ENCODE measurements around the gene SH3PXD2A.
"Not testable (repeated sequence)": the region's sequence is repeated elsewhere in the genome, so short reads cannot be mapped to it uniquely, and the experiment has no call there.

SH3PXD2A gene

GRCh38 chr10:103740611-103741010, 114.8 kb downstream of the SH3PXD2A start:
- DNase-seq = no peak

GRCh38 chr10:103739039-103739764, 116.2 kb downstream of the SH3PXD2A start:
- no peak for DNase-seq

GRCh38 chr10:103737735-103738367, 117.5 kb downstream of the SH3PXD2A start:
- no peak for DNase-seq

GRCh38 chr10:103736763-103737162, 118.6 kb downstream of the SH3PXD2A start:
- no peak for DNase-seq

- DNase-seq = no peak
These were observed 119.3 kb downstream of the SH3PXD2A start for GRCh38 chr10:103736044-103736443.

- DNase-seq = no peak
These were observed 120.6 kb downstream of the SH3PXD2A start for GRCh38 chr10:103734731-103735130.

- no peak for DNase-seq
These were observed 122.3 kb downstream of the SH3PXD2A start for GRCh38 chr10:103733045-103733419.

GRCh38 chr10:103732339-103733044, 122.9 kb downstream of the SH3PXD2A start:
- no peak for DNase-seq

GRCh38 chr10:103731609-103732270, 123.6 kb downstream of the SH3PXD2A start:
- DNase-seq = no peak

- DNase-seq = not testable (repeated sequence)
These were observed 124.3 kb downstream of the SH3PXD2A start for GRCh38 chr10:103731026-103731425.

- no peak for DNase-seq
These were observed 125.5 kb downstream of the SH3PXD2A start for GRCh38 chr10:103729851-103730250.

GRCh38 chr10:103727991-103728689, 127.2 kb downstream of the SH3PXD2A start:
- DNase-seq = no peak

- no peak for DNase-seq
These were observed 127.8 kb downstream of the SH3PXD2A start for GRCh38 chr10:103727546-103727963.

- DNase-seq = no peak
These were observed 128.7 kb downstream of the SH3PXD2A start for GRCh38 chr10:103726637-103727036.

GRCh38 chr10:103725242-103725641, 130.1 kb downstream of the SH3PXD2A start:
- no peak for DNase-seq

- DNase-seq = no peak
These were observed 130.6 kb downstream of the SH3PXD2A start for GRCh38 chr10:103724771-103725170.

- no peak for DNase-seq
These were observed 131.3 kb downstream of the SH3PXD2A start for GRCh38 chr10:103724074-103724473.

GRCh38 chr10:103723557-103723956, 131.8 kb downstream of the SH3PXD2A start:
- DNase-seq = no peak

GRCh38 chr10:103722632-103723031, 132.7 kb downstream of the SH3PXD2A start:
- DNase-seq = no peak

- DNase-seq = no peak
These were observed 134.4 kb downstream of the SH3PXD2A start for GRCh38 chr10:103720964-103721335.

- DNase-seq = no peak
These were observed 134.9 kb downstream of the SH3PXD2A start for GRCh38 chr10:103720328-103720963.

- no peak for DNase-seq
These were observed 136.3 kb downstream of the SH3PXD2A start for GRCh38 chr10:103719036-103719435.
